GM21447 (cell line): ENCODE measurements around the gene MMP24OS.
"Not testable (repeated sequence)": the region's sequence is repeated elsewhere in the genome, so short reads cannot be mapped to it uniquely, and the experiment has no call there.

Experiments used
- ATAC-seq: cut with Tn5 transposase; IDR thresholded peaks from one replicate; pipeline ENCODE4 v1.9.1; 2021; ENCODE audit not compliant: unreplicated experiment

MMP24OS gene

GRCh38 chr20:35252598-35252997 lies 25.3 kb downstream of the MMP24OS start:
- ATAC-seq, result not testable (repeated sequence)

DNA sequence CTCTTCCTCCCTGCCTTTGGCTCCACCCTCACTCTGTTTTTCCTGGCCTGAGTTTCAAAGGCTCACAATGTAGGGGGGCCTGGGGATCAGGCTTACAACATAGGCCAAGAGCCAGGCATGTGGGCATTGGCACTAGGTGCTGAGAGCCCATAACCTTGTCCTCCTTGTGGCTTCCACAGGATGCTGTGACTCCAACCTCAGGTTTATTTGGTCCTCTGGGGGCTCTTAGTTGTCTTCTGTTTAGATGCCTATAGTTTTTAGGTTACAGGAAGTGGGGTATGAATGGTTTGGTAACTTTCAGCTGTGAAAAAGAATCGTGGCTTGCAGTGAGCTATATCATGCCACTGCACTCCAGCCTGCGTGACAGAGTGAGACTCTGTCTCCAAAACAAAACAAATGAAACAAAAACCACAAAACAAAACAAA lies 25.9 kb downstream of the MMP24OS start:
- ATAC-seq, result peak; percentile 68

GRCh38 chr20:35251613-35251940 lies 26.3 kb downstream of the MMP24OS start:
- no peak for ATAC-seq

GRCh38 chr20:35248641-35249475 lies 29.1 kb downstream of the MMP24OS start:
- ATAC-seq, result no peak

DNA sequence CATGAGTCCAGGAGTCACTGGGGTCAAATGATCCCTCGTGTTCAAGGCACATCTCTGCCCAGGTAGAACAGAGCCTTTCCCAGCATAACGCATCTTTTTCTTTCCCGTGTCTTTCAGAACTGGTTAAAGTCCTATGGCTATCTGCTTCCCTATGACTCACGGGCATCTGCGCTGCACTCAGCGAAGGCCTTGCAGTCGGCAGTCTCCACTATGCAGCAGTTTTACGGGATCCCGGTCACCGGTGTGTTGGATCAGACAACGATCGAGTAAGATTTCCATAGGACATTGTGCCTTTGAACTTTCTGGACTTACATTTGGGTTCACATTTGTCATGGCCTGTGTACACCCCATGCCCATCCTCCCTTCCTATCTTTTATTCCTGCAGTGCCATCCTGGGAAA lies 31.2 kb downstream of the MMP24OS start:
- no peak for ATAC-seq

- ATAC-seq, result no peak
Observed at GRCh38 chr20:35243986-35244385, 33.9 kb downstream of the MMP24OS start.

DNA sequence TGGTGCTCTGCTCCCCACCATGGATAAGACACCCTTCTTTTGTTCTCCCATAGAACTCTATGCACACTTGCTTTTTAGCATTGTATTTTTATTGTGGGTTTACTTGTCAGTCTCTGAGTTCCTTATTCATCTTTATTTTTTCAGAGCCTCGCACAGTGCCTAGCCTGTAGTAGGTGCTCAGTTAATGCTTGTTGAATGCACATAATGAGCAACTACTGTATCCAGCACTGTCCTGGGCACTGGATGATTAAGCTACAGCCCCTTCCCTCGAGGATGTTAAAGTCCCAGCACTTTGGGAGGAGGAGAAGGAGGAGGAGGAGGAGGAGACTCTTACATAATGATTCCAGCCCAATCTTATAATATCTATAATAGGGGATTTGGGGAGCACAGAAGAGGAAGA lies 34.6 kb downstream of the MMP24OS start:
- no peak for ATAC-seq

DNA sequence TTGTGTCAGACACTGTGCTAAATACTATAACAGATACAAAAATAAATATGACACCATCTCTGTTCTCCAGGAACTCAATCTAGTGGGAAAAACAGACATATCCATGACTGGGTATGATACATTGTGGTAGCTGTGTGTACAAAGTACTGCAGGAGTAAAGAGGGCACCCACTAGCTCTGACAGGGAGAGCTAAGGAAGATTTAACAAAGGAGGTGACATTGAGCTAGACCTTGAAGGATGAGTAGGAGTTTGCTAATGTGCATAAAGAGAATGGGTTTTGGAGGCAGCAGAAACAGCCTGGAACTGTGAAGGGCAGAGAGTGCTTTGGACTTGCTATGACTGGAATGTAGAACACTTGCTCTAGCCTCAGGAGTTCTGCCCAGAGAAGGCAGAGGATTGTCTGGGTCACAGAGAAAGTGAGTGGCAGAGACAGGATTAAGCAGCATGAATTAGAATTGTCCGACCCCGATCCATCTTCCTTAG lies 37.1 kb downstream of the MMP24OS start:
- ATAC-seq, result no peak

DNA sequence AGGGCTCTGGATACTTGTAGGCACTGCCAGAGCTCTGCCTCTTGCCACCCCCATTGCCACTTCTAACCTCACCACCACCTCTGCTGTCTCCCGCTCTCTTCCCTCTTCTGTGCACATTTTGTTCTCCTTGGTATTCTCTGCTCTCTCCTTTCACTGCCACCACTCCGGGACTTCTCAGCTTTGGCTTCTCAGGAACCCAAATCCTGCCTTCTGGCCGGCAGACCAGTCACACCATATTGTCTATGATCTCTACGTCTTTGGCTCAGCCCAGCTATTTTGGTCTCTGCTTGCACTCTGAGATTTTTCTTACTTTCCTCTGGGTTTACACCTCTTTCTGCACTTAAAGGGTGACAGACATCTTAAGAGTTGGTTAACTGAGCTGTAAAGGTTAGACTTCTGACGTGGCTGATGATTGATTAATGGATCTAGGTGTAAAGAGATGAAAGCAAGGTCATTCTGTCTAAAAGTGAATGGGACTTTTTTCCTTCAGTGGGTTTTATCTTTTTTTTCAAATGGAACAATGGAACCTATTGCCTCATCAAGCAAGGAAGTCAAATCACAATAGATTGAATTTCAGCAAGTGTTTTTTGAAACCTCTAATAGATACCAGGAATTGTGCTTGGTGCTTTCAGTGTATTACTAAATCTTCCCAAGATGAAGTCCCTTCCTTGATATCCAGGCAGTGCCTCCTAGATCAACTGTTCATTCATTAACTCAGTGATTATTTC lies 37.7 kb downstream of the MMP24OS start:
- ATAC-seq, result no peak

DNA sequence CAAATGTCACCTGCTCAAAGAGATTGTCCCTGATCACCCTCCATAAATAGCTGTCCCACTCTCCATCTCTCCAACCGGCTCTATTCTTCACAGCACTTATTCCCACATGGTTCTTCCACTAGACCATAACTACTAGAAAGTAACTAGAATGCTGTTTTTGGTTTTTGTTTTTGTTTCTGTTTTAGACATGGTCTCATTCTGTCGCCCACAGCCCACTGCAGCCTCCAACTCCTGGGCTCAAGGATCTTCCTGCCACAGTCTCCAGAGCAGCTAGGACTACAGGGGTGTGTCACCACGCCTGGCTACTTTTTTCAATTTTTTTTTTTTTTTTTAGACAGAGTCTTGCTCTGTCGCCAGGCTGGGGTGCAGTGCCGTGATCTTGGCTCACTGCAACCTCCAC lies 39.2 kb downstream of the MMP24OS start:
- no peak for ATAC-seq

GRCh38 chr20:35238170-35238569 lies 39.8 kb downstream of the MMP24OS start:
- ATAC-seq, result no peak

- ATAC-seq, result no peak
Observed at GRCh38 chr20:35237486-35237885, 40.4 kb downstream of the MMP24OS start.

DNA sequence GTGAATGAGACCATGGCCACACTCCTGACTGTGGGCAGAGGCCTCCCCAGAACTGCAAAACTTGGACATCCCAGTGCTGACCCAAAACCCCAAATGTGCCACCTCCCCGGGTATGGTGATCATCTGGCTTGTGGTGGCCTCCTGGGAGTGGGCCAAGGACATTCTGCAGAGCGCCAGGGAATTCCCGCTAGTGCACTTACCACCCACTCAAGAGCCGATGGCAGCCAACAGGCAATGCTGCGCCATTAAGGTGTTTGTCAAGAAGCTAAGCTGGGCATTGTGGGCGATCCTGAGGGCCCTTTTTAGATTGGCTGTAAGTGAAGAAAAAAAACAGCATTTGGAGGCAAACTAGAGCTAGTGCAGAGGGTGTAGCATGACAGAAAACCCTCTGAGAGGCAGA lies 42.0 kb downstream of the MMP24OS start:
- ATAC-seq, result no peak

- ATAC-seq, result no peak
Observed at GRCh38 chr20:35232575-35232974, 45.3 kb downstream of the MMP24OS start.

GRCh38 chr20:35226884-35227681 lies 50.8 kb downstream of the MMP24OS start:
- no peak for ATAC-seq
